ENCODE data around the gene VWA8.
"Not testable (repeated sequence)": the region's sequence is repeated elsewhere in the genome, so short reads cannot be mapped to it uniquely, and the experiment has no call there.

The VWA8 gene

DNA sequence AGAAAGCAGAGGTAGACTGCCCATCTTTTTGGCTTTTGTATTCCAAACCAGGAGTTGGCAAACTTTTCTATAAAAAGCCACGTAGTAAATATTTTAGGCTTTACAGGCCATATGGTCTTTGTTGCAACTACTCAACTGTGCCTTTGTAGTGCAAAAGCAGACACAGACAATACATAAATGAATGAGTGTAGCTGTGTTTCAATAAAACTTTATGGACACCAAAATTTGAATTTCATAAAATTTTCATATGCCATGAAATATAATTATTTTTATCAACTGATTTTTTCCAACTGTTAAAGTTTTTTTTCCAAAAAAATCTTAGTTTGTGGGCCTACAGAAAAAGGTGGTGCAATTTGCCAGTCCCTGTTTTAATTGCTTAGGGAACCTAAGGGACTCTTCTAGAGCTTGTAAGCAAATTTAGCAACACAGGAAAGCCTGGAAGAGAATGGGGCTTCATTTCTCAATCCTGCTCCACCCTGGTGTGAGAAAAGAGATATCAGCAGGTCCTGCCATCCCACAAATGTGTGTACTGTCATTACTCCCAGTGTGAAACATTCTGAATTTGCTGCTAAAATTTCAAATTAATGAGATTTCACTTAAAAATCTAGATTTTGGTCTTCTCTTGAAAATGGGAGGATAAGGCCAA is 309.4 kb downstream of the VWA8 start:
- TF ChIP-seq CTCF (IDR thresholded peaks at IDR 0.05; ENCODE audit: insufficient read depth, low read depth, low read length, missing control alignments): no peak
- no peak overlapping the region for H3K4me3 ChIP-seq (ENCODE audit: low read length)
- DNase-seq (ENCODE audit: low read depth): no peak

DNA sequence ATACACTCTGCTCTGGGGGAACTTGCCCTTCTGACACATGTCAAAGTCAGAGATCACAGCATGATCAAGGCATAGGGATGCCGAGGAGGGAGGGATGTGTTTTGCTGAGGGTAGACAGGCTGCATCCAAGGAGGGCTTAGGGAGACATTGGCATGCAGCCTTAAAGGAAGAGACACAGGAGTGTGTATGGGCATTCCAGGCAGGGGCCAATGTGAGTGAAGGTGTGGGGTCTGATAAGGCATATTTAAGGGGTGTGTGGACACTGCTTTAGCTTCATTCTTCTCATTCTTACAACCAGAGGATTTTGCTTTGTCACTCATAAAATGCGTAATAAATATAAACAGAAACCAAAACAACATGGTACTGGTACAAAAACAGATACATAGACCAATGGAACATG is 310.2 kb downstream of the VWA8 start:
- no peak for DNase-seq (ENCODE audit: low read depth)
- no peak overlapping the region for H3K4me3 ChIP-seq (ENCODE audit: low read length)
- TF ChIP-seq CTCF (IDR thresholded peaks at IDR 0.05; ENCODE audit: insufficient read depth, low read depth, low read length, missing control alignments): no peak

- peak; percentile 41 for TF ChIP-seq CTCF (IDR thresholded peaks at IDR 0.05; ENCODE audit: insufficient read depth, low read depth, low read length, missing control alignments)
- DNase-seq (ENCODE audit: low read depth): peak; percentile 10
- H3K4me3 ChIP-seq (ENCODE audit: low read length): no peak overlapping the region
Measured at GRCh38 chr13:41649659-41650058, 311.2 kb downstream of the VWA8 start.

DNA sequence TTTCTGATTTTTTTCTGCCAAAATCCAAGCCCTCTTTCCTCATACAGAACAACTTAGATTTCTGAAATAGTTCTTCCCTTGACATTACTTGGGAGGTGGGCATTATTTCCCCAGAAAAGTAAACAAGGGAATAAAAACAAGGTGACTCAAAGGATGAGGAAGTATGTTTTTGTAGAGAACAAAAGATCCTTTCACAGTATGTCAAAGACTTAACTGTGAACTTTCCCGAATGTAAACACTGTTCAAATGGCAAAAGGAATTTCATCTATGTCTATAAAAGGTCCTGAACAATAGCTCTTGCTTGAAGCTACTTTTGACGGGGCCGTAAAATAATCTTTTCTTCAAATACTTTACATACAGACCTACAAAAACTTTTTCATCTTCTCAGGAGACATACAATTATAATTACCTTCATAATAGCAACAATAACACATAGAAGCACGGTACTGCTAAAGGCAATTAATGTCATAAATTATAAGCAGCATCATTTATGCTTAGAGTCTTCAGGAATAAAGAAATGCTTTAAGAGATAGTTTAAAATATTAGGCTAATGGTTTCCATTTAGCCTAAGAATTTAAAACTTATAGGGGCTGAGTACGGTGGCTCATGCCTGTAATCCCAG is 312.5 kb downstream of the VWA8 start:
- no peak for TF ChIP-seq CTCF (IDR thresholded peaks at IDR 0.05; ENCODE audit: insufficient read depth, low read depth, low read length, missing control alignments)
- H3K4me3 ChIP-seq (ENCODE audit: low read length): no peak overlapping the region
- DNase-seq (ENCODE audit: low read depth): peak; percentile 57

DNA sequence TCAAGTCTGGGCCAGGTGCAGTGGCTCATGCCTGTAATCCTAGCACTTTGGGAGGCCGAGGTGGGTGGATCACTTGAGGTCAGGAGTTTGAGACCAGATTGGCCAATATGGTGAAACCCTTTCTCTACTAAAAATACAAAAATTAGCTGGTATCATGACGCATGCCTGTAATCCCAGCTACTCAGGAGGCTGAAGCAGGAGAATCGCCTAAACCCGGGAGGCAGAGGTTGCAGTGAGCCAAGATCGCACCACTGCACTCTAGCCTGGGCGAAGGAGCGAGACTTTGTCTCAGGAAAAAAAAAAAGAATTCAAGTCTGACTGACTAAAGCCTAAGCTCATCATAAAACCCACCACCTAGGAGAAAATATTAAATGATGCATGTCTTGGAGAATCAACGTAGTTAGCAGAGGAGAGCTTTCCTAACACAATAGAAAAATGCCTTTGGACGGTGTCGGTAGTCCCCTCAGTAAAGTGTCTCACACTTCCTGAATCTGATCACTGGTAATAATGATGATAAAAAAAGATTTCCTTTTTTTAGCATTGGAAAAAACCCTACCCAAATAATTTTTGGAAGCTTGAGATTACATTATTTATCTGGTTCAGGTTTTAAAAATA is 313.1 kb downstream of the VWA8 start:
- H3K4me3 ChIP-seq (ENCODE audit: low read length): not testable (repeated sequence)

DNA sequence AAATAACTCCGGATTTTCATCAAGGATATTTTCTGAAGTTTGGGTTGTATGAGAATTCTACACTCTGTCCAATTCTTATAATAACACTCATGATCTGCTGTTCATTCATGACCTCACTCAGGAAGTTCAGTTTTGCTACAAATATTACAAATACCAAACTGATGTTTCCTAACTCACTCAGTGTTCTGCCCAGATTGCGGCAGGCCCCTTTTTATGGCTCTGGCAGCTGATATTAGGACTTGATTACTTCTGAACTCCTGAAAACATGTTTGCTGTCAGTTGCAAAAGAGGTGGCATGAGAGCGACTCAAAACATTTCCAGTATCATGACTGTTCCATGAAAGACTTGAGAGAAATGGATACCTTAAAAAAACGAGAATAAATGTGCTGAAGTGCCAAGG is 315.6 kb downstream of the VWA8 start:
- peak; percentile 56 for DNase-seq (ENCODE audit: low read depth)
- no peak overlapping the region for H3K4me3 ChIP-seq (ENCODE audit: low read length)
- no peak for TF ChIP-seq CTCF (IDR thresholded peaks at IDR 0.05; ENCODE audit: insufficient read depth, low read depth, low read length, missing control alignments)

More for the DNA sequence above, 313.1 kb downstream of the VWA8 start:
- peak; percentile 36 for DNase-seq (ENCODE audit: low read depth)

DNA sequence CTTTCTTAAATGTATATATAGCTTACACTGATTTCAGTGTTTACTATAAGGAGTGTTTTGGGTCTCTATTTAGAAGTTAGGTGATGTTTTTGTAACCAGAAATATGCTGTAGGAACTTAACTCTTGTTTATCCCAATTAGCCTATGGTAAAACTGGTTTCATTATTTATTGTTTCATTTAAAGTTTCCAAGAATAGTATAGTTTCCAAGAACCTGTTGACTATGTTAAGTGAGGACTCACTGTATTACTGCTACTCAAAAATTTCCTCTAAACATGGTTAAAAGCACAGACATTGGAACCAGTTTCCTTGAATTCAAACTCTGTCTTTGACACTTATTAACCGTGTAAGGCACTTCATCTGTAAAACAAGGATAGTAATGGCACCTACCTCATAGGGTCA is 316.2 kb downstream of the VWA8 start:
- no peak for TF ChIP-seq CTCF (IDR thresholded peaks at IDR 0.05; ENCODE audit: insufficient read depth, low read depth, low read length, missing control alignments)
- H3K4me3 ChIP-seq (ENCODE audit: low read length): no peak overlapping the region
- no peak for DNase-seq (ENCODE audit: low read depth)
